Forelimb muscle (tissue), 1 donor: ENCODE results near the gene C16orf92. TPM values are rescaled to one million over a fixed set of nuclear protein-coding genes. Genes with fewer than 3 reads are reported as not detected.
"Not testable (repeated sequence)": the region's sequence is repeated elsewhere in the genome, so short reads cannot be mapped to it uniquely, and the experiment has no call there.

Experiments used
- DNase-seq: peaks from one replicate; pipeline ENCODE4 v3.0.0-alpha.2; 2013; ENCODE audit warnings: low read depth
- polyA plus RNA-seq: library from polyadenylated mRNA; unstranded; fragments of 120-200 nt; gene quantifications from one replicate; pipeline ENCODE4 v1.2.1, GENCODE V29; 2013; ENCODE audit not compliant: insufficient read length

Gene C16orf92
- polyA plus RNA-seq, 1 donor: not detected

DNA sequence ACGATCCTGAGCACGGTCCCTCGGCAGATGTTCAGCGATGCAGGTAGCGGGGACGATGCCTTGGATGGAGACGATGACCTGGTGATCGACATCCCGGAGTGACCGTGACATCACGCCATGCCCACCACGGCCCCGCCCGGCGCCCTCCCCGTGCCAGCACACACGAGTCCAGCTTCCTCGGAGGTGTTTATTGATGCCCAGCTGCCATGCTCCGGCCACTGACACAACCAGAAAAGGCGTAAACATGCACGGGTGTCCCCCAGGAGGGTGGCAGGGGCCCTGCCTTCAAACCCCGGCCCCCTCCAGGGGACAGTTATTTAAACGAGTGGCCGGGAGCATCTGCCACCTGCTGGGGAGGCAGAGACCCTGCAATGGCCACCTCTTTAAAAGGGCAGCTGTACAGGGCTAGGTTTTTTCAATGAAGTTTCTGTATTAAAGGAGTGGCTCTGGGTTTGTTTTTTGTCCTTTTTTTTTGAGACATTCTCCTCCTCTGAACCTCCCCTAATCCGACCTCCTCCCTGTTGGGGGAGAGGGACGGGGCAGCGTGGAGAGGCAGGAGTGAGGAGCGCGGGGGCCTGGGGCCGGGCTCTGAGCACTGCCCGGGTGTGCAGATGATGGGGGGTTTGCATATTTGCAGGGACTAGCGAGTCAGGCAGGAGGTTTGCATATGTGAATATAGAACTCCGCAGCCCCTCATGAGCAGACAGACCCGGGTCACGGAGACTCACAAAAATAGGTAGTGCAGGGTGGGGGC, 17.5 kb upstream of the C16orf92 start:
- no peak for DNase-seq

DNA sequence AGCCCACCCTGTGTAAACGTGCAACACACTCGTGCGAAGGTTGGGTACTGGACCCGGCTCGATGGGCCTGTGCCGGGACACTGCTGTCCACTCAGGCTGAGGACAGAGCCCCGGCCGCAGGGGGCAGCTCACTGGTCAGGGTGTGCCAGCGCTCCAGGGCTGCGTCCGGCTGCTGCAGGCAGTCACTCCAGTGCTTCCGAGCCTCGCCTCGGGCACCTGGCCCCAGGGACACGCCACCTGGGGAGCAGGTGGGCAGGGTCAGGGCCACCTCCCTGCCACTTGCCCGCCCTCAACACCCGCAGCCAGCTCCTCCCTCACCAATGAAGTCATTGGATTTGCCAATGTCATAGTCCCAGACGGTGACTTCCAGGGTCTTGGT, 16.9 kb upstream of the C16orf92 start:
- DNase-seq: no peak

GRCh38 chr16:30006659-30007377, 16.2 kb upstream of the C16orf92 start:
- no peak for DNase-seq

GRCh38 chr16:30007378-30007895, 15.6 kb upstream of the C16orf92 start:
- DNase-seq: no peak

- DNase-seq: no peak
Measured at GRCh38 chr16:30009085-30009862, 13.7 kb upstream of the C16orf92 start.

DNA sequence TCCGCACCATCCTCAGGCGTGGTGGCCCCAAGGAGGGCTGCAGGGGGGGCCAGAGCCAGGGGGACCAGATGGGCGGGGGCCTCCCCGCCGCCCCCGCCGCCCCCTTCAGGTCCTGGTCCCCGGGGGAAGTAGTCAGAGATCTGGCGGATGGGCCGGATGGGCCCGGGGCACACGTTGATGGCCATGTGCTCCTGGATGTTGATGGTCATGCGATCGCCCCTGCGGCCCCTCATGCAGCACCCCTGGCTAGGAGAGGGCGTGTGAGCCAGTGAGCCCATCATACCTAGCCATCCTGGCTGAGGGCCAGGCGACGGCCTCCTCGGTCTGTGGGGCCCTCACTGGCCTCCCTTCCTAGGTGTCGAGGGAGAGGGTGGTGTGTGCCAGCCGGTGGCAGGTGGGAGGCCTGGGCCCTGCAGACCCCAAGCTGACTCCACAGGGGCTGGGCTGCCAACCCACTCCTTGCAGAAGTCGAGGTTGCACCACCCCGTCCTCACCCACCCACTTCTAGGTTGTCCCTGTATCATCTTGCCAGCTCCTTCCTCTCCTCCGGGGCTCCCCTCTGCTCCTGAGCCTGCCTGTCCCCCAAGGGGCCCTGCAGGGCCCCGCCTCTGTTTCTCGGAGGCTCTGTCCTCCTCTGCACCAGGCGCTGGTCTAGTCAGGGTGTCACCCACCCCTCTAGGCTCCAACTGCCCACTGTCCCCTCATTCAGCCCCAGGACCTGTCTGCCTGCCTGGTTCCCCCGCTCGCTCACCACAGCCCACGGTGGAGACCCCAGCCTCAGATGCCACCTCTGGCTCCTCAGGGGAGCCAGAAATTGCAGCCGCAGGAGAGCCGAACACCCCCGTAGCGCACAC, 12.8 kb upstream of the C16orf92 start:
- DNase-seq: no peak

DNA sequence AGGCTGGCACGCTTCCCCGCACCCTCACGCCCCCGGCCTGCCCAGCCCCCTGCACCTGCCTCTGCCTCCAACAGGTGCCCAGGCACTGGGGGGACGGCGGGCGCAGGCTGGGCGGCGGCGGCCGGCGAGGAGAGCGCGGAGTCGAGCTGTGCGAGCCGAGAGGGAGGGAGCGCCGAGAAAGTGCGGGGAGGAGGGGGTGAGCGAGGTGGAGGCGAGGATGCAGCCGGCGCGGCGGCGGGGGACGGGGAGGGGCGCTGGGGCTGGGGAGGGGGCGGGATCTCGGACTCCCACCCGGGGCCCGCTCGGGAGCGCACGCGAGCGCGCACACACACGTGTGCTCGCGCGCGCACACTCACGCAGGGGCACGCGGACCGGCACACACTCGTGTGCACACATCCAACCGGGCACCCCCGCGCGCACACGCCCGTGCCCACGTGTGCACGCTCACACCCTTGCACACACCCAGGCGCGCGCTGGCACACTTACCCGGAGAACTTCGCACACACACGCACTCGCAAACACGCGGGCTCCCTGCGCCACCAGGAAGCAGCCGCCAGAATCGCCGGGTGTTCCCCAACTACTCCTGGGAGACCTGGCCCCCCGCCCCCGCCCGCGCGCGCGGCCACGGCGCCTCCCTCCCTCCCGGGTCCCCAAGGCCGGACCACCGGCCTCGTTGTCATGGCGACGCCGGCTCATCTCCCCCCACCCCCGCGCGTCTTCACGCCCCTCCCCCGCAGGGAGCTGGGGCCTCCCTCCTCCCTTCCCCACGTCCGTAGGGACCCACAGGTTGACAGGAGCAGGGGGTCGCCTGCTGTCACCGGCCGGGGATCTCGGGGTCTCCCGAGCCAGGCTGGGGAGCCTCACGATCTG, 11.9 kb upstream of the C16orf92 start, which contains the start of gene DOC2A:
TSS of gene DOC2A (minus strand) at position 184 of the 870 bp plus-strand sequence. CDS start 805 bp downstream, outside the sequence.
- no peak for DNase-seq

- DNase-seq: no peak
Measured at GRCh38 chr16:30011714-30012504, 11.1 kb upstream of the C16orf92 start.

- DNase-seq: not testable (repeated sequence)
Measured at GRCh38 chr16:30012598-30012997, 10.4 kb upstream of the C16orf92 start.

GRCh38 chr16:30015450-30015849, 7.5 kb upstream of the C16orf92 start:
- not testable (repeated sequence) for DNase-seq

GRCh38 chr16:30016555-30017276, 6.3 kb upstream of the C16orf92 start:
- DNase-seq: no peak

DNA sequence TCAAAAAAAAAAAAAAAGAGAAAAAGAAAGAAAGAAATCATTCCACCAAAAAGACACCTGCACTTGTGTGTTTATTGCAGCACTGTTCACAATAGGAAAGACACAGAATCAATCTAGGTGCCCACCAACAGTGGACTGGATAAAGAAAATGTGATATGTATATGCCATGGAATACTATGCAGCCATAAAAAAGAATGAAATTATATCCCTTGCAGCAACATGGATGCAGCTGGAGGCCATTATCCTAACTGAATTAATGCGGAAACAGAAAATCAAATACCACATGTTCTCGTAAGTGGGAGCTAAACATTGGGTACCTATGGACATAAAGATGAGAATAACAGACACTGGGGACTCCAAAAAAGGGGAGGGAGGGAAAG, 5.7 kb upstream of the C16orf92 start:
- no peak for DNase-seq

- not testable (repeated sequence) for DNase-seq
Measured at GRCh38 chr16:30017937-30018336, 5.1 kb upstream of the C16orf92 start.

DNA sequence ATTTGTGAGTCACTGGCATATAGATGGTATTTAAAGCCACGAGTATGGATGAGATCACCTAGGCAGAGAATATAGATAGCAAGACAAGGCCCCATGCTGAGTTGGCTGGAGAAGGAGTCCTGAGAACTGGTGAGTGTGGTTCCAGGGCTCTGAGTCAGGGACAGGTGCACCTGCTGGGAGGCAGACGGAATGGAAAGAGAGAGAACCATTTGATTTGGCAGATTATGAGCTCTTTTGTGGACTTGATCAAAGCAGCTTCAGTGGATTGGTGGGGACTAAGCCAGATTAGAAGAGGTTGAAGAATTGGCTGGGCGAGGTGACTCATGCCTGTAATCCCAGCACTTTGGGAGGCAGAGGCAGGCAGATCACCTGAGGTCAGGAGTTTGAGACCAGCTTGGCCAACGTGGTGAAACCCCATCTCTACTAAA, 4.3 kb upstream of the C16orf92 start:
- DNase-seq: no peak

DNA sequence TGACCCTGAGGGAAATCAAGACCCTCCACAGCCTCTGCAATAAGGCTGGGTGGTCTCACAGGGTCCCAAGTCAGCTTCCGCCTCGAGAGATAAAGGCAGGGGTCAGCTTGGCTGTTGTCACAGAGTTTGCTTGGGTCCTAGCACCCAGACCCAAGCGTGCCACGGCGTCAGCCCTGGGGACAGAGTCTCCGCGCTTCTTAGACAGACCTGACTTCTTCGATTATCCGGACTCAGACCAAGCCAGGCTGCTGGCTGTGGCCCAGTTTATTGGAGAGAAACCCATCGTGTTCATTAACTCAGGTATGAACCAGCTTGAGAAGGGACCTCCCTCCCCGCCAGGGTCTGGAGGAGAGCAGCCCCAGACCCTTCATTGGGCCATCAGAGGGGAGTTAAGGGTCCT, 588 bp downstream of the C16orf92 start:
- no peak for DNase-seq

DNA sequence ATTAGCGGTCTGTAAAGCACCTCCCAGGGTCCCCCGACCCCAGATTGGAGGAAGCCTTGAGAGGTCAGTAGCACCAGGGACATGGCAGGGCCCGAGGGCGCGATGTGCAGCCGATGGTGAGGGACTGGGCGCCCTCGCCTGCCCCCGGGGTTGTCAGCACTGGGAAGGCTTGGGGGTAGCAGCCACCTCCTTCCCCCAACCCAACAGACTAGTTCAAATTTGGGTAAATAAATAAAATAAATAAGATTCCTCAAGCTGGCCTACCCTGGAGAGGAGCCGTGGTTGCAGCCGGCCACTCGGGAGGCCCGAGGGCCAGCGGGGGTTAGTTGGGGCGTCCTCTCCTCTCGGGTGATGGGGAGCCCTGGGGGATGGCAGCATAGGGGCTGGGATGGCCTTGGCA, 1.5 kb downstream of the C16orf92 start:
- no peak for DNase-seq

GRCh38 chr16:30025156-30025555, 2.2 kb downstream of the C16orf92 start:
- DNase-seq: no peak

- DNase-seq: no peak
Measured at GRCh38 chr16:30025574-30025973, 2.6 kb downstream of the C16orf92 start.

- DNase-seq: no peak
Measured at GRCh38 chr16:30026449-30026848, 3.5 kb downstream of the C16orf92 start.
